SH-SY5Y (cell line): Measurements from ENCODE around the gene VBP1.

Experiments used
- GATA2 ChIP-seq: IDR thresholded peaks from 2 replicates; pipeline ENCODE4 v1.6.1; 2011; ENCODE audit warnings: mild to moderate bottlenecking, low read depth, low read length
- GATA3 ChIP-seq: IDR thresholded peaks from 2 replicates; pipeline ENCODE4 v1.6.1; 2011; ENCODE audit warnings: low read depth, mild to moderate bottlenecking, low read length, moderate library complexity

GRCh38 chrX:155179346-155179997 lies 36.8 kb upstream of the VBP1 start:
- TF ChIP-seq GATA2 (no peak), GATA3 (no peak)
